ENCODE data around the gene TRPV4.

DNA sequence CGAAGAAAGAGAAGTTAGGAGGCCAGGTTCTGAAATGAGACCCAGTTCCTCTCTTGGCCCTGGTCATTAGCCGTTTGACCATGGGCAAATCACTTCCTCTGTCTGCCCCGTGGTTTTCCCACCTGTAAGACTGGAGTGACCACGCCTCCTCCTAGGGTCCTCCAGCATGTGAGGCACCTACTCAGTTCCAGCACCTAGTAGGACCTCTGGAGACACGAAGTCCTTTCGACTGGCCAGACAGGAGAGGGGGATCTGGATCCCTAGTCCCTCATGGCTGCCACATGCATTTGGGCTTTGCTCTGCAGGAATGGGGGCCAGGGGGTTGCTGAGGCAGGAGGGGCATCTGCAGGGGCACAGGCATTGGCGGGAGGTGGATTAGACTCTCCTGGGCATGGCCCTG lies 16.3 kb downstream of the TRPV4 start:
- TF ChIP-seq, protein P1, sequence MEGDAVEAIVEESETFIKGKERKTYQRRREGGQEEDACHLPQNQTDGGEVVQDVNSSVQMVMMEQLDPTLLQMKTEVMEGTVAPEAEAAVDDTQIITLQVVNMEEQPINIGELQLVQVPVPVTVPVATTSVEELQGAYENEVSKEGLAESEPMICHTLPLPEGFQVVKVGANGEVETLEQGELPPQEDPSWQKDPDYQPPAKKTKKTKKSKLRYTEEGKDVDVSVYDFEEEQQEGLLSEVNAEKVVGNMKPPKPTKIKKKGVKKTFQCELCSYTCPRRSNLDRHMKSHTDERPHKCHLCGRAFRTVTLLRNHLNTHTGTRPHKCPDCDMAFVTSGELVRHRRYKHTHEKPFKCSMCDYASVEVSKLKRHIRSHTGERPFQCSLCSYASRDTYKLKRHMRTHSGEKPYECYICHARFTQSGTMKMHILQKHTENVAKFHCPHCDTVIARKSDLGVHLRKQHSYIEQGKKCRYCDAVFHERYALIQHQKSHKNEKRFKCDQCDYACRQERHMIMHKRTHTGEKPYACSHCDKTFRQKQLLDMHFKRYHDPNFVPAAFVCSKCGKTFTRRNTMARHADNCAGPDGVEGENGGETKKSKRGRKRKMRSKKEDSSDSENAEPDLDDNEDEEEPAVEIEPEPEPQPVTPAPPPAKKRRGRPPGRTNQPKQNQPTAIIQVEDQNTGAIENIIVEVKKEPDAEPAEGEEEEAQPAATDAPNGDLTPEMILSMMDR (IDR thresholded peaks at IDR 0.05) = no peak
- TF ChIP-seq POLR2A (IDR thresholded peaks at IDR 0.05) (no peak), EP300 (IDR thresholded peaks at IDR 0.05) (no peak), POLR2AphosphoS5 (IDR thresholded peaks at IDR 0.05) (no peak)
